HepG2 (cell line): Measurements from ENCODE around the gene NRN1. TPM values are rescaled to one million over a fixed set of nuclear protein-coding genes. Genes with fewer than 3 reads are reported as not detected.
A peak's percentile ranks its signal among the peaks of the same experiment; 100 is the strongest.

Source experiments
- ATAC-seq: fragments of 200-7000 bp; cut with Tn5 transposase; 3 replicates; pipeline ENCODE4 v1.9.1; 2020; ENCODE audit warnings: mild to moderate bottlenecking, moderate library complexity
- BruUV-seq: library from RNA; stranded (reverse); fragments of 400-500 nt; replicated peaks from 2 replicates; lab custom pipeline; 2021; lab: Mats Ljungman, UMichigan
- CTCF ChIA-PET: fragments of 300-600 bp; formaldehyde crosslinking; extraction: SDS; loops from one replicate; lab custom pipeline; 2021; ENCODE audit warnings: low total read pairs, inconsistent platforms, low intra/inter-chr PET ratio; lab: Yijun Ruan, JAX
- POLR2A ChIA-PET: fragments of 350-600 bp; sonication (Branson Sonifier 250); formaldehyde crosslinking; loops from one replicate; lab custom pipeline; 2020; ENCODE audit warnings: antibody characterized with exemption, inconsistent platforms; lab: Yijun Ruan, JAX
- DNase-seq: peaks from one replicate; pipeline ENCODE4 v3.0.0-alpha.2; 2015; ENCODE audit warnings: low spot score
- FAIRE-seq: peaks from 3 replicates; lab custom pipeline; 2011; peaks lifted over from hg19 to GRCh38; lab: Jason Lieb, UNC
- H2AFZ ChIP-seq: one replicate; pipeline ENCODE4 v1.6.1; 2011; ENCODE audit warnings: low read length, inconsistent platforms
- H3K27ac ChIP-seq: fragments of 300-600 bp; 3 replicates; pipeline ENCODE4 v1.8.0; 2011; ENCODE audit warnings: mixed run types, mild to moderate bottlenecking, mixed read lengths, low read length, inconsistent platforms; ENCODE audit not compliant: insufficient read depth; ENCODE audit errors: extremely low read length
- H3K27me3 ChIP-seq, 2 experiments: fragments of 200-600 bp in 1 of 2; 2 replicates in 1 of 2; 3 replicates in 1 of 2; pipeline versions ENCODE4 v1.6.0 to v1.8.0; 2011; ENCODE audit warnings: low read length in 2 of 2, mild to moderate bottlenecking in 2 of 2, moderate library complexity in 2 of 2, inconsistent platforms in 1 of 2; ENCODE audit not compliant: insufficient read depth in 2 of 2, control insufficient read depth in 1 of 2
- H3K36me3 ChIP-seq, 2 experiments: fragments of 200-600 bp in 1 of 2; replicated peaks in 1 of 2; 2 replicates in 1 of 2; 3 replicates in 1 of 2; pipeline versions ENCODE4 v1.5.1 to v1.8.0; 2011; ENCODE audit warnings: low read length in 2 of 2, inconsistent platforms in 1 of 2; ENCODE audit not compliant: insufficient read depth in 2 of 2, control insufficient read depth in 1 of 2
- H3K4me1 ChIP-seq: 2 replicates; pipeline ENCODE4 v1.5.1; 2012; ENCODE audit warnings: low read length, inconsistent platforms; ENCODE audit not compliant: insufficient read depth
- H3K4me2 ChIP-seq: 2 replicates; pipeline ENCODE4 v1.6.0; 2011; ENCODE audit warnings: low read depth, low read length, inconsistent platforms
- H3K4me3 ChIP-seq, 3 experiments: fragments of 200-600 bp in 1 of 3; sonication (generic), shearing (Covaris generic) in 1 of 3; replicated peaks in 1 of 3; 2 replicates each; pipeline ENCODE4 v1.5.1; 2011 to 2016; ENCODE audit warnings: low read length in 3 of 3, inconsistent platforms in 2 of 3, low read depth in 2 of 3, mild to moderate bottlenecking in 2 of 3, control low read depth in 1 of 3, mixed read lengths in 1 of 3; ENCODE audit not compliant: insufficient read depth in 1 of 3
- H3K79me2 ChIP-seq: one replicate; pipeline ENCODE4 v1.6.1; 2011; ENCODE audit warnings: low read length, inconsistent platforms; ENCODE audit not compliant: insufficient read depth
- H3K9ac ChIP-seq: 2 replicates; pipeline ENCODE4 v1.6.0; 2011; ENCODE audit warnings: mild to moderate bottlenecking, low read depth, low read length, inconsistent platforms; ENCODE audit not compliant: insufficient read depth
- H3K9me3 ChIP-seq: 2 replicates; pipeline ENCODE4 v1.5.1; 2012; ENCODE audit warnings: mild to moderate bottlenecking, low read length
- H4K20me1 ChIP-seq: 2 replicates; pipeline ENCODE4 v1.6.0; 2011; ENCODE audit warnings: inconsistent platforms, mild to moderate bottlenecking, low read length, moderate library complexity; ENCODE audit not compliant: insufficient read depth
- CHD2 ChIP-seq: IDR thresholded peaks from 2 replicates; pipeline ENCODE4 v1.6.1; 2011; ENCODE audit warnings: low read depth, low read length, improper control_type of control experiment
- RELA ChIP-seq: sonication (generic); formaldehyde crosslinking; IDR thresholded peaks from 2 replicates; pipeline ENCODE4 v1.4.0; 2020; ENCODE audit warnings: missing genetic modification reagents
- ZNF556 ChIP-seq: sonication (generic); formaldehyde crosslinking; IDR thresholded peaks from 2 replicates; pipeline ENCODE4 v1.4.0; 2020; ENCODE audit warnings: mild to moderate bottlenecking, missing genetic modification reagents, borderline replicate concordance
- ZNF557 ChIP-seq: sonication (generic); formaldehyde crosslinking; IDR thresholded peaks from 2 replicates; pipeline ENCODE4 v1.4.0; 2020; ENCODE audit warnings: missing genetic modification reagents
- ZNF576 ChIP-seq: sonication (generic); formaldehyde crosslinking; IDR thresholded peaks from 2 replicates; pipeline ENCODE4 v1.4.0; 2020; ENCODE audit warnings: mild to moderate bottlenecking, missing genetic modification reagents
- ZNF777 ChIP-seq: sonication (generic); formaldehyde crosslinking; IDR thresholded peaks from 2 replicates; pipeline ENCODE4 v1.4.0; 2020; ENCODE audit warnings: missing genetic modification reagents
- ZNF788 ChIP-seq: sonication (generic); formaldehyde crosslinking; IDR thresholded peaks from 2 replicates; pipeline ENCODE4 v1.5.0; 2020; ENCODE audit warnings: mild to moderate bottlenecking, missing genetic modification reagents, borderline replicate concordance
- WGBS: methylation state at CpG from one replicate; pipeline ENCODE4 v1.1.6; 2017; ENCODE audit warnings: low lambda C conversion rate; 5-methylcytosine and 5-hydroxymethylcytosine counted together
- in situ Hi-C: cut with HindIII; loops from 2 replicates; pipeline ENCODE4 v1.10.0; 2017; ENCODE audit warnings: low pct_unique_long_range_greater_than_20kb; ENCODE audit not compliant: extremely low pct_ligation_motif_present
- intact Hi-C: fragments of 100-400 bp; cut with micrococcal nuclease; formaldehyde crosslinking; loops from one replicate; pipeline ENCODE4 v1.10.0; 2022; ENCODE audit not compliant: unreplicated experiment
- polyA plus RNA-seq, 8 experiments: library from polyadenylated mRNA; depleted of rRNA in 3 of 8; stranded (reverse) in 7 of 8; unstranded in 1 of 8; fragments of >200 nt; fragmentation: Illumina TruSeq in 4 of 8; extraction: Trizol in 4 of 8; gene quantifications; 2 replicates each; pipeline versions ENCODE4 v1.2.1 to v1.2.3, GENCODE V29; 2011 to 2016; ENCODE audit warnings: low read depth in 4 of 8, missing spikeins in 1 of 8, mixed read lengths in 1 of 8; ENCODE audit not compliant: insufficient read depth in 1 of 8
- total RNA-seq, 5 experiments: library from RNA; depleted of rRNA; stranded (reverse); fragments of >200 nt; fragmentation: Illumina TruSeq; extraction: Trizol; gene quantifications; 2 replicates each; pipeline ENCODE4 v1.2.3, GENCODE V29; 2016; ENCODE audit warnings: low read depth in 1 of 5

Gene NRN1
- total and polyA plus RNA-seq, 2 of the 13 experiments (the other 11 are each of a cell fraction or from before 2014, with no cell fraction given) = 0.11 TPM; not detected in 1

- ChIA-PET POLR2A (no interaction called here), CTCF (no interaction called here)
- TF ChIP-seq ZNF557 (CRISPR knock-in tag) = no peak
- peak; percentile 59; the same call in 1 of the 2 replicates for TF ChIP-seq CHD2
- TF ChIP-seq ZNF777 (CRISPR knock-in tag) = peak; percentile 15; the same call in 1 of the 2 replicates
- 0 out of 2 replicates have a peak, but pooled peaks have one; percentile 25 for TF ChIP-seq ZNF788 (CRISPR knock-in tag)
- no peak for TF ChIP-seq ZNF576
- no peak for TF ChIP-seq ZNF556 (CRISPR knock-in tag)
- TF ChIP-seq RELA = no peak
- in situ Hi-C loops (no loop called here), intact Hi-C loops (no loop called here)
- Histone ChIP-seq H3K36me3 (no peaks in the 10 kb centered on the region), H2AFZ (no peak overlapping the region), H3K4me2 (peak overlapping the region; percentile 65), H3K27me3 (peaks cover 4 to 61% of the 10 kb centered on the region in 2 experiments; a peak in 4 of 5 replicates), H3K4me3 (peak overlapping the region; percentile 39 to 60 (median 51); a peak in 5 of 6 replicates), H3K27ac (no peak overlapping the region), H3K79me2 (no peaks in the 10 kb centered on the region), H4K20me1 (no peaks in the 10 kb centered on the region), H3K9ac (no peak overlapping the region), H3K4me1 (peaks cover 17% of the 10 kb centered on the region), H3K9me3 (no peaks in the 10 kb centered on the region)
- DNase-seq = no peak
- 18% methylated on average over 16 of the region's 18 CpGs for WGBS
- BruUV-seq = no TSS peak
- FAIRE-seq = no peak
- ATAC-seq = no peak; the same call in 2 of the 3 replicates
These were observed 1.4 kb upstream of the NRN1 start for GRCh38 chr6:6008089-6008647.
